ENCODE data around the gene CHDH.

DNA sequence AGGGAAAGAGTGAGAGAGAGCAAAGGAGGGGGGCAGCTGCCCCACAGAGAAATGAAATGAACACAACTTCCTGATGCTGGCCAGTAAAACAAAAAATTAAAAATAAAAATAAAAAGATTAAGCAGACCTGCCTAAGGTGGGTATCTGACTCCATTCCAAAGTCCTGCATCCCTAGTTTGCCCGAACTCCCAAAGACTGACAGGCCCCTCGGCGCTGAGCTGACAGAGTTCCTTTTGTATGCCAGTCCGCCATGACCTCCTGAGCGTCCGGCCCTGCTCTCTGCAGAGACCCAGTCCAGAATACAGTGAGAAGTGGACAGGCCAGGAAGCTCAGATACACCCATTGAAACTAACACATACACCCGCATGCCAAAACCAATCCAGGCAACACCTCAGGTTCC lies 54.9 kb downstream of the CHDH start:
- TF ChIP-seq CTCF (IDR thresholded peaks at IDR 0.05) (no peak), POLR2AphosphoS5 (IDR thresholded peaks at IDR 0.05; ENCODE audit: insufficient read depth in 1 of 2, low read depth in 1 of 2) (no peak)
